DMS153 (cell line): ENCODE data around the gene KCTD19.

Experiments used
- DNase-seq: peaks from one replicate; lab custom pipeline; 2025; lab: John Stamatoyannopoulos, UW

The KCTD19 gene

DNA sequence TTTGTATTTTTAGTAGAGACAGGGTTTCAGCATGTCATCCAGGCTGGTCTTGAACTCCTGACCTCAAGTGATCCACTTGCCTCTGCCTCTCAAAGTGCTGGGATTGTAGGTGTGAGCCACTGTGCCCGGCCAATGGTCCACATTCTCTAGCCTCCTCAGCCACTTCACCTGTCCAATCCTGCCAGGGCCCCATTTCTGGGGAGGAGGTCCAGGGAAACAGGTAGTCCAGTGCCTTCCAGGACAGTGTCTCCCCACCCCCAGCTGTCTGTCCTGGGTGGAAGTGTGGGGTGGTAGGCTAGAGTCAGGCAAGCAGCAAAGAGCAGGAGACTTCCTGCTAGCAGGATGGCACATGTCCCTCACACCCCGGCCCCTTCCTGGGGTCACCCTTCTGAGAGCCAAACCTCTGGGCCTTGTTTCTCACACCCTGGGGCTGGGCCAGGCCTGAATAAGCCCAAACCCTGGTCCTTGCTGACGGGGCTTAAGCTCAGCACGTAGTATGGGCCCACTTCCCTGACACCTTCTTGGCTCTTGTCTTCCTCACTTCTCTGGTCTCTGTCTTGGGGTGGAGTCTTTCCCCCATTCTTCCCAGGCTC is 84.3 kb downstream of the KCTD19 start:
- DNase-seq, result no peak

DNA sequence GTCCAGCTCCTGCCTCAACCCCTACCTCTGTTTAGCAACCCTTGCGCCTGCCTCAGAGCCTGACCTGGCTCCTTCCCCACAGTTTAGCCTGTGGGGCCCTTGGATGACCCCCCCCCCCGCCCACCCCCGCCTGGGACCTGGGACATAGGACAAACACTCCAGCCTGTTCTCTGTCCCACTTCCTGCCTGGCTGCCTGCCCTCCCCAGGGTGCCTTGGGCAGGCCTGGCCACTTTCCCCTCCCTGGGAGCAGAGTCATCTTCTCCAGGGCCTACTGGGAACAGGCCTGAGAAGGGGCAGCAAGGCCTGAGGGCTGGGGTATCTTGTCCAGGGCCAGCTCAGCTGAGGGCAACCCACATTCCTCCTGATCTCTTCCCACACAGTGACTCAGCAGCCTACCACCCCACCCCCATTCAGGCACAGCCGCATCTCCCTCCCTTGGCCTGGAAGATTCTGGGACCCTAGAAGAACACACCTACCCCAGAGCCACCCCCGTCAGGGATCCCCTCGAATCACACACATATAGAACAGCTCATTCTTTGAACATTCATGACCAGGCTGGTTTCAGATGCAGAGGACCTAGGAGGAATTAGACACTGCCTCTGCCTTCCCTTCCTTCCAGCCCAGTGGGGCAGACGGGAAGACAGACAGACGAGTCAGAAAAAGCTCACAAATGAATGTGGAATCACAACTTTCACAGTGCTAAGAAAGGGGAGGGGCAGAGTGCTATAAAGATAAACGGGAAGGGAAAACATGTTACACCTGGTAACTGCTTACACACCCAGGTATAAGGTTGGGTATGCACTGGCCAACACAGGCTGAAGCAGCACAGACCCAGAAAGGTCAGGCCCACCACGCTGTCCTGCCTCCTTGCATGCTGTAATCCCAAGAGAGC is 85.3 kb downstream of the KCTD19 start:
- peak; percentile 3 for DNase-seq

DNA sequence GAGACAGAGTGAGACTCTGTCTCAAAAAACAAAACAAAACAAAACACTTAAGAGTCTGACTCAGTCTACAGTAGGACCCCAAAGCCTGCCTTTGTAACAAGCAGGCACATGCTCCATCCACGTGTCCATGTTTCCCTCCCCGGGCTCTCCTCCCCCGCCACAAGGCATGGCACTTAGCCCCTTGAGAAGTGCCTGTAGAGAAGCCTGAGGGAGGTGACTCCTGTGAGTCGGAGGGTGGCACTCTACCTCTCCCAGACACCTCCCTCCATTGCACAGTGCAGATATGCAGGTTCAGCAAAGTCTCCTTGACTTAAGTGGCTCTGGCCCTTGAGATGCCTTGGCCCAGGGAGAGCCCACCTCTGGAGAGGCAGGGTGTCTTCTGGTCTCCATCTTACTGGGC is 86.0 kb downstream of the KCTD19 start:
- DNase-seq, result no peak
